H9 (cell line): ENCODE measurements around the gene PPP1R18. TPM values are rescaled to one million over a fixed set of nuclear protein-coding genes. Genes with fewer than 3 reads are reported as not detected.

Source experiments
- DNase-seq: peaks from one replicate; pipeline ENCODE4 v3.0.0-alpha.2; 2017
- H2AFZ ChIP-seq: one replicate; pipeline ENCODE4 v1.6.1; 2013; ENCODE audit warnings: mild to moderate bottlenecking, low read length, control low read depth, moderate library complexity
- H2AK5ac ChIP-seq: 2 replicates; pipeline ENCODE4 v1.6.1; 2013; ENCODE audit warnings: low read length, control low read depth, mixed read lengths; ENCODE audit not compliant: insufficient read length
- H2BK120ac ChIP-seq: one replicate; pipeline ENCODE4 v1.6.1; 2013; ENCODE audit warnings: low read depth, mild to moderate bottlenecking, low read length, control low read depth, inconsistent platforms; ENCODE audit not compliant: poor library complexity, severe bottlenecking
- H2BK12ac ChIP-seq: 2 replicates; pipeline ENCODE4 v1.6.1; 2013; ENCODE audit warnings: low read length, control low read depth, mixed read lengths, low read depth; ENCODE audit not compliant: insufficient read length
- H2BK15ac ChIP-seq: 2 replicates; pipeline ENCODE4 v1.6.1; 2013; ENCODE audit warnings: low read depth, low read length, control low read depth
- H2BK20ac ChIP-seq: one replicate; pipeline ENCODE4 v1.6.1; 2013; ENCODE audit warnings: low read depth, mild to moderate bottlenecking, low read length, control low read depth, inconsistent platforms; ENCODE audit not compliant: poor library complexity, severe bottlenecking
- H2BK5ac ChIP-seq: 2 replicates; pipeline ENCODE4 v1.6.1; 2013; ENCODE audit warnings: low read length, control low read depth, mixed read lengths; ENCODE audit not compliant: insufficient read length
- H3K14ac ChIP-seq: 2 replicates; pipeline ENCODE4 v1.6.1; 2013; ENCODE audit warnings: low read length, control low read depth; ENCODE audit not compliant: insufficient read depth
- H3K18ac ChIP-seq: 2 replicates; pipeline ENCODE4 v1.6.1; 2013; ENCODE audit warnings: low read depth, mild to moderate bottlenecking, mixed read lengths, low read length, control low read depth; ENCODE audit not compliant: insufficient read length
- H3K23ac ChIP-seq: 2 replicates; pipeline ENCODE4 v1.6.1; 2013; ENCODE audit warnings: low read length, control low read depth, mixed read lengths, low read depth; ENCODE audit not compliant: insufficient read length
- H3K23me2 ChIP-seq: 2 replicates; pipeline ENCODE4 v1.6.1; 2013; ENCODE audit warnings: low read depth, mild to moderate bottlenecking, mixed read lengths, low read length, control low read depth; ENCODE audit not compliant: insufficient read length, poor library complexity, severe bottlenecking
- H3K27ac ChIP-seq: 2 replicates; pipeline ENCODE4 v1.5.1; 2013; ENCODE audit warnings: low read length, control low read depth, mixed read lengths, low read depth; ENCODE audit not compliant: insufficient read length
- H3K27me3 ChIP-seq: 2 replicates; pipeline ENCODE4 v1.6.1; 2013; ENCODE audit warnings: low read length, control low read depth, inconsistent platforms; ENCODE audit not compliant: insufficient read depth
- H3K4ac ChIP-seq: 2 replicates; pipeline ENCODE4 v1.6.1; 2013; ENCODE audit warnings: low read depth, mild to moderate bottlenecking, control low read depth, inconsistent platforms, low read length, moderate library complexity
- H3K4me1 ChIP-seq: 2 replicates; pipeline ENCODE4 v1.6.1; 2013; ENCODE audit warnings: low read length, control low read depth, inconsistent platforms; ENCODE audit not compliant: insufficient read depth
- H3K4me2 ChIP-seq: 2 replicates; pipeline ENCODE4 v1.6.1; 2013; ENCODE audit warnings: low read length, control low read depth, mixed read lengths; ENCODE audit not compliant: insufficient read length, insufficient read depth
- H3K56ac ChIP-seq: 2 replicates; pipeline ENCODE4 v1.6.1; 2013; ENCODE audit warnings: low read depth, mild to moderate bottlenecking, mixed read lengths, low read length, control low read depth; ENCODE audit not compliant: insufficient read length
- H3K79me1 ChIP-seq: 2 replicates; pipeline ENCODE4 v1.6.1; 2013; ENCODE audit warnings: low read depth, mild to moderate bottlenecking, moderate library complexity, low read length, control low read depth, inconsistent platforms; ENCODE audit not compliant: insufficient read depth, poor library complexity, severe bottlenecking
- H3K79me2 ChIP-seq: 2 replicates; pipeline ENCODE4 v1.6.1; 2013; ENCODE audit warnings: low read length, control low read depth, inconsistent platforms; ENCODE audit not compliant: insufficient read depth
- H3K9ac ChIP-seq: 2 replicates; pipeline ENCODE4 v1.6.1; 2013; ENCODE audit warnings: low read length, control low read depth, mixed read lengths; ENCODE audit not compliant: insufficient read length; ENCODE audit errors: extremely low read depth
- H3K9me3 ChIP-seq: one replicate; pipeline ENCODE4 v1.6.1; 2013; ENCODE audit warnings: low read depth, low read length, inconsistent platforms; ENCODE audit not compliant: control insufficient read depth
- H3T11ph ChIP-seq: one replicate; pipeline ENCODE4 v1.6.1; 2013; ENCODE audit warnings: mild to moderate bottlenecking, low read length, control low read depth, inconsistent platforms
- H4K20me1 ChIP-seq: one replicate; pipeline ENCODE4 v1.6.1; 2013; ENCODE audit not compliant: control insufficient read depth, insufficient read length, insufficient read depth
- H4K5ac ChIP-seq: 2 replicates; pipeline ENCODE4 v1.6.1; 2013; ENCODE audit warnings: low read depth, mild to moderate bottlenecking, mixed read lengths, low read length, control low read depth; ENCODE audit not compliant: insufficient read length
- H4K8ac ChIP-seq: replicated peaks from 2 replicates; pipeline ENCODE4 v1.6.1; 2013; ENCODE audit warnings: low read length, control low read depth, mixed read lengths, low read depth; ENCODE audit not compliant: insufficient read length
- H4K91ac ChIP-seq: 2 replicates; pipeline ENCODE4 v1.6.1; 2013; ENCODE audit warnings: low read depth, mild to moderate bottlenecking, moderate library complexity, mixed read lengths, low read length, control low read depth; ENCODE audit not compliant: insufficient read length
- H3K27ac Mint-ChIP-seq, 3 experiments: 2 replicates in 2 of 3; 3 replicates in 1 of 3; pipeline ENCODE4 v1.8.0; 2020 to 2021; ENCODE audit warnings: mixed read lengths in 3 of 3, mild to moderate bottlenecking in 1 of 3, moderate library complexity in 1 of 3
- H3K27me3 Mint-ChIP-seq: 2 replicates; pipeline ENCODE4 v1.8.0; 2021; ENCODE audit warnings: low read depth, mild to moderate bottlenecking, moderate library complexity, mixed read lengths
- H3K36me3 Mint-ChIP-seq, 3 experiments: 2 replicates in 2 of 3; 3 replicates in 1 of 3; pipeline ENCODE4 v1.8.0; 2020 to 2021; ENCODE audit warnings: low read depth in 3 of 3, mixed read lengths in 3 of 3; ENCODE audit not compliant: insufficient read depth in 1 of 3
- H3K4me1 Mint-ChIP-seq, 2 experiments: 2 replicates each; pipeline ENCODE4 v1.8.0; 2020; ENCODE audit warnings: mixed read lengths in 2 of 2
- H3K4me3 Mint-ChIP-seq, 2 experiments: 2 replicates in 1 of 2; 3 replicates in 1 of 2; pipeline ENCODE4 v1.8.0; 2020 to 2021; ENCODE audit warnings: mild to moderate bottlenecking in 2 of 2, mixed read lengths in 2 of 2, moderate library complexity in 1 of 2
- H3K9me3 Mint-ChIP-seq, 2 experiments: 2 replicates in 1 of 2; 3 replicates in 1 of 2; pipeline ENCODE4 v1.8.0; 2020; ENCODE audit warnings: mild to moderate bottlenecking in 2 of 2, mixed read lengths in 2 of 2, moderate library complexity in 1 of 2
- WGBS: extraction: QIAGEN DNeasy Blood & Tissue Kit; methylation state at CpG from one replicate; pipeline ENCODE4 v1.1.7; 2013; ENCODE audit warnings: missing lambda C conversion rate, low lambda C conversion rate, mixed read lengths; ENCODE audit not compliant: insufficient read length; ENCODE audit errors: extremely low coverage; 5-methylcytosine and 5-hydroxymethylcytosine counted together
- total RNA-seq: library from RNA; stranded (reverse); gene quantifications from 2 replicates; pipeline ENCODE4 v1.2.1, GENCODE V29; 2021
- TF ChIP-seq, protein P1 (sequence below): fragments of 200-600 bp; sonication (generic); conservative IDR thresholded peaks from 3 replicates; pipeline ENCODE4 v1.8.0; 2021; ENCODE audit warnings: antibody characterized with exemption, mild to moderate bottlenecking

PPP1R18 gene
- total RNA-seq, 1 experiment from 2014 or later = 28.0 TPM

DNA sequence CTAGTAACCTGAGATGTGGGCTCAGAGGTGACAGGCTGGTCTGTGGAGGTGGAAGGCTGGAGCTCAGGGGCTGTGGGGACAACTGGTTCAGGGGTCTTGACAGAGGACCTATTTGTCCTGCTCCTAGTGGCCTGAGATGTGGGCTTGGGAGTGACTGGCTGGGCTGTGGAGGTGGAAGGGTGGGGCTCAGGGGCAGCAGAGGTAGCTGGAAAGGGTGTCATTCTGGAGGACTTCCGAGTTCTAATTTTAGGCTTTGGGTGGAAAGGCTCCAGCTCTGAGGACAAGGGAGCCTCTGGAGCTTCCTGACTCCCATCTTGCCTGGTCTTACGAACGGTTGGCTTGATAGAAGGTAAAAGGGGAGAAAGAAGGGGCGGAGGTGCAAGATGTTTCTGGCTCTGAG, 19.2 kb upstream of the PPP1R18 start:
- no peak for DNase-seq

More for the DNA sequence above, 19.2 kb upstream of the PPP1R18 start:
- Histone ChIP-seq H3K4me2 (no peak overlapping the region), H3K18ac (no peak overlapping the region), H2BK5ac (no peak overlapping the region), H2BK15ac (no peak overlapping the region), H2BK120ac (no peak overlapping the region), H3T11ph (no peak overlapping the region), H3K14ac (no peak overlapping the region), H2BK12ac (no peak overlapping the region), H3K27me3 (no peaks in the 10 kb centered on the region), H4K20me1 (no peaks in the 10 kb centered on the region), H2AK5ac (no peak overlapping the region), H3K27ac (no peak overlapping the region), H4K91ac (no peak overlapping the region), H3K4ac (no peak overlapping the region), H4K5ac (no peak overlapping the region), H3K4me1 (no peaks in the 10 kb centered on the region), H3K23ac (no peak overlapping the region), H3K79me2 (no peaks in the 10 kb centered on the region), H3K23me2 (no peaks in the 10 kb centered on the region), H3K56ac (no peak overlapping the region), H3K79me1 (no peaks in the 10 kb centered on the region), H3K9ac (no peak overlapping the region), H2BK20ac (no peak overlapping the region), H3K9me3 (no peaks in the 10 kb centered on the region), H4K8ac (no peak overlapping the region), H2AFZ (no peak overlapping the region)
- no peak overlapping the region for H3K27ac Mint-ChIP-seq
- H3K4me3 Mint-ChIP-seq = no peak overlapping the region
- no peaks in the 10 kb centered on the region for H3K27me3 Mint-ChIP-seq
- no peaks in the 10 kb centered on the region for H3K9me3 Mint-ChIP-seq
- no CpG with 5 or more reads among the region's 4 CpGs for WGBS
- H3K36me3 Mint-ChIP-seq = peaks cover 53 to 80% (median 71%) of the 10 kb centered on the region in 3 experiments; a peak in 6 of 7 replicates
- TF ChIP-seq, protein P1, sequence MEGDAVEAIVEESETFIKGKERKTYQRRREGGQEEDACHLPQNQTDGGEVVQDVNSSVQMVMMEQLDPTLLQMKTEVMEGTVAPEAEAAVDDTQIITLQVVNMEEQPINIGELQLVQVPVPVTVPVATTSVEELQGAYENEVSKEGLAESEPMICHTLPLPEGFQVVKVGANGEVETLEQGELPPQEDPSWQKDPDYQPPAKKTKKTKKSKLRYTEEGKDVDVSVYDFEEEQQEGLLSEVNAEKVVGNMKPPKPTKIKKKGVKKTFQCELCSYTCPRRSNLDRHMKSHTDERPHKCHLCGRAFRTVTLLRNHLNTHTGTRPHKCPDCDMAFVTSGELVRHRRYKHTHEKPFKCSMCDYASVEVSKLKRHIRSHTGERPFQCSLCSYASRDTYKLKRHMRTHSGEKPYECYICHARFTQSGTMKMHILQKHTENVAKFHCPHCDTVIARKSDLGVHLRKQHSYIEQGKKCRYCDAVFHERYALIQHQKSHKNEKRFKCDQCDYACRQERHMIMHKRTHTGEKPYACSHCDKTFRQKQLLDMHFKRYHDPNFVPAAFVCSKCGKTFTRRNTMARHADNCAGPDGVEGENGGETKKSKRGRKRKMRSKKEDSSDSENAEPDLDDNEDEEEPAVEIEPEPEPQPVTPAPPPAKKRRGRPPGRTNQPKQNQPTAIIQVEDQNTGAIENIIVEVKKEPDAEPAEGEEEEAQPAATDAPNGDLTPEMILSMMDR = no peak
- peaks cover 6 to 7% of the 10 kb centered on the region in 2 experiments for H3K4me1 Mint-ChIP-seq
